CD4-positive, alpha-beta T cell (primary cell): ENCODE data around the gene OR2F2. TPM values are rescaled to one million over a fixed set of nuclear protein-coding genes. Genes with fewer than 3 reads are reported as not detected.

Experiments
- ATAC-seq: fragments of 200-7000 bp; cut with Tn5 transposase; one replicate; pipeline ENCODE4 v1.10.0; 2022; ENCODE audit warnings: mild to moderate bottlenecking; ENCODE audit not compliant: poor library complexity
- CTCF ChIA-PET: fragments of 350-600 bp; sonication (Branson Sonifier 250); formaldehyde crosslinking; loops from one replicate; lab custom pipeline; 2021; ENCODE audit warnings: antibody characterized with exemption, inconsistent platforms; lab: Charles Lee
- POLR2A ChIA-PET: fragments of 350-600 bp; sonication (Branson Sonifier 250); formaldehyde crosslinking; loops from one replicate; lab custom pipeline; 2021; ENCODE audit warnings: antibody characterized with exemption, inconsistent platforms; lab: Charles Lee
- DNase-seq, 14 experiments: peaks; one replicate each; pipeline ENCODE4 v3.0.0-alpha.2; 2013 to 2020; ENCODE audit warnings: mixed read lengths in 2 of 14
- H3K27ac ChIP-seq, 2 donors: one replicate each; pipeline versions ENCODE4 v1.5.1 to v1.7.0; 2013; ENCODE audit warnings: low read length in 2 of 2, low read depth in 1 of 2, mild to moderate bottlenecking in 1 of 2
- H3K27me3 ChIP-seq, 2 experiments: 1 replicate in 1 of 2; 2 replicates in 1 of 2; pipeline versions ENCODE4 v1.6.1 to v1.7.0; 2013; ENCODE audit warnings: low read length in 2 of 2, control low read depth in 1 of 2, mild to moderate bottlenecking in 1 of 2, moderate library complexity in 1 of 2; ENCODE audit not compliant: insufficient read depth in 2 of 2, control insufficient read depth in 1 of 2
- H3K36me3 ChIP-seq: one replicate; pipeline ENCODE4 v1.6.1; 2013; ENCODE audit warnings: low read length, control low read depth; ENCODE audit not compliant: insufficient read depth
- H3K4me1 ChIP-seq: one replicate; pipeline ENCODE4 v1.6.1; 2013; ENCODE audit warnings: low read length, control low read depth; ENCODE audit not compliant: insufficient read depth
- H3K4me3 ChIP-seq: one replicate; pipeline ENCODE4 v1.5.1; 2013; ENCODE audit warnings: mild to moderate bottlenecking, low read length, moderate library complexity
- H3K9me3 ChIP-seq, 2 experiments: 1 replicate in 1 of 2; 2 replicates in 1 of 2; pipeline versions ENCODE4 v1.6.1 to v1.7.0; 2013; ENCODE audit warnings: low read length in 2 of 2, mild to moderate bottlenecking in 2 of 2, control low read depth in 1 of 2, moderate library complexity in 1 of 2; ENCODE audit not compliant: control insufficient read depth in 1 of 2, insufficient read depth in 1 of 2
- H3K27ac Mint-ChIP-seq: one replicate; pipeline ENCODE4 v1.8.0; 2020; ENCODE audit warnings: mixed read lengths
- H3K27me3 Mint-ChIP-seq: one replicate; pipeline ENCODE4 v1.8.0; 2021; ENCODE audit warnings: mixed read lengths
- H3K36me3 Mint-ChIP-seq: one replicate; pipeline ENCODE4 v1.8.0; 2021; ENCODE audit warnings: low read depth, mixed read lengths
- H3K4me1 Mint-ChIP-seq: one replicate; pipeline ENCODE4 v1.8.0; 2021; ENCODE audit warnings: low read depth, mixed read lengths
- H3K4me3 Mint-ChIP-seq: one replicate; pipeline ENCODE4 v1.8.0; 2020; ENCODE audit warnings: mild to moderate bottlenecking, mixed read lengths
- H3K9me3 Mint-ChIP-seq: one replicate; pipeline ENCODE4 v1.8.0; 2020; ENCODE audit warnings: mixed read lengths
- intact Hi-C, 2 experiments: fragments of 100-400 bp; cut with DNase I in 1 of 2; cut with micrococcal nuclease in 1 of 2; formaldehyde crosslinking; loops; one replicate each; pipeline versions ENCODE4 v1.15.1 to v1.9.0; 2023 to 2025; cut with DNase I, micrococcal nuclease
- total RNA-seq, 174 experiments: library from RNA in 2 of 174; stranded (reverse) in 2 of 174; gene quantifications; one replicate each; pipeline ENCODE4 v1.2.3 and lab custom pipeline; 2021 to 2026
- TF ChIP-seq, protein P1 (sequence below): fragments of 200-600 bp; IDR thresholded peaks from one replicate; pipeline ENCODE4 v1.8.0; 2022; ENCODE audit warnings: antibody characterized with exemption, mild to moderate bottlenecking

The OR2F2 gene
- total RNA-seq, 2 experiments from 2014 or later = not detected

DNA sequence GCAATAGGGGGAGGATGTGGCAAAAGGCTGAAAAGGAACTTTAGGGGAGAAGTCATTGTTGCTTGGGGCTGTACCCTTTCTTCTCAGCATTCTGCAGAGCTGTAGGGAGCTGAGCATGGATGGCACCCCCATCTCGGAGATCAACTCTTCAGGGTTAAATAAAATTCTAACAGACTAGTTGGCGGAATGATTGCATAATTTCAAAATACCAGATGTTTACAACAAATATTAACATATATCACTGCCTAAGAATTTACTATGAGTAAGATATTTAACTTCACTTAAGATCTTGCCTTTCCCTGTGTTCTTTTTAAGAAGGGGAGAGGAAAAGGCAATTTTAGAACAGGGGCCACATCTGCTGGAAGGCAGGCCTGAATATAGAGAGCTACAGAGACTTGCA is 19.1 kb downstream of the OR2F2 start:
- Mint-ChIP-seq H3K36me3 (no peaks in the 10 kb centered on the region), H3K4me1 (no peaks in the 10 kb centered on the region), H3K27ac (no peak overlapping the region), H3K4me3 (no peak overlapping the region), H3K9me3 (no peaks in the 10 kb centered on the region), H3K27me3 (peaks cover 60% of the 10 kb centered on the region)
- CTCF ChIA-PET = no interaction called here
- TF ChIP-seq, protein P1, sequence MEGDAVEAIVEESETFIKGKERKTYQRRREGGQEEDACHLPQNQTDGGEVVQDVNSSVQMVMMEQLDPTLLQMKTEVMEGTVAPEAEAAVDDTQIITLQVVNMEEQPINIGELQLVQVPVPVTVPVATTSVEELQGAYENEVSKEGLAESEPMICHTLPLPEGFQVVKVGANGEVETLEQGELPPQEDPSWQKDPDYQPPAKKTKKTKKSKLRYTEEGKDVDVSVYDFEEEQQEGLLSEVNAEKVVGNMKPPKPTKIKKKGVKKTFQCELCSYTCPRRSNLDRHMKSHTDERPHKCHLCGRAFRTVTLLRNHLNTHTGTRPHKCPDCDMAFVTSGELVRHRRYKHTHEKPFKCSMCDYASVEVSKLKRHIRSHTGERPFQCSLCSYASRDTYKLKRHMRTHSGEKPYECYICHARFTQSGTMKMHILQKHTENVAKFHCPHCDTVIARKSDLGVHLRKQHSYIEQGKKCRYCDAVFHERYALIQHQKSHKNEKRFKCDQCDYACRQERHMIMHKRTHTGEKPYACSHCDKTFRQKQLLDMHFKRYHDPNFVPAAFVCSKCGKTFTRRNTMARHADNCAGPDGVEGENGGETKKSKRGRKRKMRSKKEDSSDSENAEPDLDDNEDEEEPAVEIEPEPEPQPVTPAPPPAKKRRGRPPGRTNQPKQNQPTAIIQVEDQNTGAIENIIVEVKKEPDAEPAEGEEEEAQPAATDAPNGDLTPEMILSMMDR = no peak
- Histone ChIP-seq H3K9me3 (peaks cover 0 to 4% of the 10 kb centered on the region in 2 experiments), H3K27me3 (peaks cover 3 to 28% of the 10 kb centered on the region in 2 experiments), H3K27ac (no peak overlapping the region), H3K4me1 (no peaks in the 10 kb centered on the region), H3K4me3 (no peak overlapping the region), H3K36me3 (no peaks in the 10 kb centered on the region)
- ATAC-seq (no peak), DNase-seq (no peak)
- intact Hi-C loops = no loop called here
- POLR2A ChIA-PET = no interaction called here

DNA sequence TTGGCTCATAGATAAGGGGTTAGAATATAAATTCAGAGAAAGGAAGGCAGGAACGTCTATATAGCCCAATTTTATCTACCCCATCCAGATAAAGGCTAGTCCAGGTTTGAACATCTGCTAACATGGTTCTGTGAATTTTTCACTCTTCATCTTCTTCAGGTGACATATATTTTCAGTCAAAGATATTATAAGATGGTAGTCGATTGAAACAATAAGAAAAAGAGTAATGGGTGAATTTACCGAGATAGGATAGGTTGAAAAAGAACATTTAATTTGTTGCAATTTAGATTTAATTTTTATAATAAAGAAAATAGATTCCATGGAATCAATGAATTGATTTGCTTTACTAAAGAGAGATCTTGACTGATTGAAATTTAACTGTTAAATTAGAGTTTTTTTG is 19.5 kb downstream of the OR2F2 start, which contains the start of gene OR2F1:
TSS of gene OR2F1 (plus strand) at position 301 of the 400 bp plus-strand sequence. CDS start 5,127 bp downstream, outside the sequence.
- TF ChIP-seq, protein P1 = no peak
- POLR2A ChIA-PET = no interaction called here
- no peaks in the 10 kb centered on the region for H3K36me3 ChIP-seq
- H3K27me3 Mint-ChIP-seq = peaks cover 58% of the 10 kb centered on the region
- H3K27me3 ChIP-seq = peaks cover 3 to 28% of the 10 kb centered on the region in 2 experiments
- CTCF ChIA-PET = no interaction called here
- H3K4me1 Mint-ChIP-seq = no peaks in the 10 kb centered on the region
- H3K9me3 Mint-ChIP-seq = no peaks in the 10 kb centered on the region
- H3K9me3 ChIP-seq = peaks cover 0 to 4% of the 10 kb centered on the region in 2 experiments
- H3K4me3 ChIP-seq = no peak within 1 kb of the TSS
- H3K4me3 Mint-ChIP-seq = no peak within 1 kb of the TSS
- no peak for DNase-seq
- ATAC-seq = no peak
- intact Hi-C loops = no loop called here
- H3K27ac Mint-ChIP-seq = no peak within 1 kb of the TSS
- no peaks in the 10 kb centered on the region for H3K36me3 Mint-ChIP-seq
- H3K27ac ChIP-seq = no peak within 1 kb of the TSS
- no peaks in the 10 kb centered on the region for H3K4me1 ChIP-seq

DNA sequence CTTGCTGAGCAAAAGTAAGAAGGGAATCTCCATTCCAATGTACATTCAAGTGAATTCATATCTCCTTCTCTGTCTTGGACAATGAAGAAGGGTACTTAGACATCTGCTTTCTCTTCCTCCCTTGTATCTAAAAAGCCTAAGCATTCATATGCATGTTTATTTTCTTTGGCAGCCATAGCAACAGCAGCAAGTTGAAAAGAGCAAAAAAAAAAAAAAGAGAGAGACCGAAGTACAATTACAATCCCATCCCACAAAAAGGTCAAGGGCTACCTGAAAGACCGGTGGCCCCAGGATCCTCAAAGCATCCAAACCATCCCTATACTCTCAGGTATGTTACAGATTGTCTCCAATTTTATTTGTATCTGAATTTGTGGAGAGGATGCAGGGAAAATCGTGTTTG is 23.7 kb downstream of the OR2F2 start:
- H3K4me3 ChIP-seq = no peak overlapping the region
- CTCF ChIA-PET = no interaction called here
- TF ChIP-seq, protein P1 = no peak
- H3K4me3 Mint-ChIP-seq = no peak overlapping the region
- H3K9me3 ChIP-seq = no peaks in the 10 kb centered on the region
- H3K27ac ChIP-seq = no peak overlapping the region
- POLR2A ChIA-PET = no interaction called here
- peaks cover 62% of the 10 kb centered on the region for H3K27me3 Mint-ChIP-seq
- no peaks in the 10 kb centered on the region for H3K4me1 Mint-ChIP-seq
- H3K27ac Mint-ChIP-seq = no peak overlapping the region
- intact Hi-C loops = no loop called here
- H3K9me3 Mint-ChIP-seq = no peaks in the 10 kb centered on the region
- peaks cover 1 to 16% of the 10 kb centered on the region in 2 experiments for H3K27me3 ChIP-seq
- no peak for ATAC-seq
- no peaks in the 10 kb centered on the region for H3K36me3 ChIP-seq
- H3K36me3 Mint-ChIP-seq = no peaks in the 10 kb centered on the region
- no peaks in the 10 kb centered on the region for H3K4me1 ChIP-seq
- no peak for DNase-seq
